Activated CD4-positive, alpha-beta memory T cell treated with anti-CD3 and anti-CD28 coated beads for 36 hours (primary cell): Measurements from ENCODE around the gene MAGEB3. TPM values are rescaled to one million over a fixed set of nuclear protein-coding genes. Genes with fewer than 3 reads are reported as not detected.
"Not testable (repeated sequence)": the region's sequence is repeated elsewhere in the genome, so short reads cannot be mapped to it uniquely, and the experiment has no call there.

Source experiments
- CTCF ChIA-PET: fragments of 350-600 bp; sonication (Branson Sonifier 250); formaldehyde crosslinking; loops from one replicate; lab custom pipeline; 2021; ENCODE audit warnings: antibody characterized with exemption, inconsistent platforms; lab: Charles Lee
- POLR2A ChIA-PET: fragments of 350-600 bp; sonication (Branson Sonifier 250); formaldehyde crosslinking; loops from one replicate; lab custom pipeline; 2021; ENCODE audit warnings: antibody characterized with exemption; lab: Charles Lee
- DNase-seq: peaks from one replicate; pipeline ENCODE4 v3.0.0-alpha.2; 2020
- H3K27ac Mint-ChIP-seq: one replicate; pipeline ENCODE4 v1.8.0; 2021; ENCODE audit warnings: mixed read lengths
- H3K27me3 Mint-ChIP-seq: one replicate; pipeline ENCODE4 v1.8.0; 2021; ENCODE audit warnings: mixed read lengths
- H3K36me3 Mint-ChIP-seq: one replicate; pipeline ENCODE4 v1.8.0; 2021; ENCODE audit warnings: mixed read lengths
- H3K4me1 Mint-ChIP-seq: one replicate; pipeline ENCODE4 v1.8.0; 2021; ENCODE audit warnings: low read depth, mixed read lengths
- H3K4me3 Mint-ChIP-seq: one replicate; pipeline ENCODE4 v1.8.0; 2021; ENCODE audit warnings: mild to moderate bottlenecking, mixed read lengths
- H3K9me3 Mint-ChIP-seq: one replicate; pipeline ENCODE4 v1.8.0; 2021; ENCODE audit warnings: mixed read lengths
- intact Hi-C: fragments of 100-400 bp; cut with micrococcal nuclease; formaldehyde crosslinking; loops from one replicate; pipeline ENCODE4 v1.15.1; 2023
- total RNA-seq, 2 experiments: library from RNA; stranded (reverse); gene quantifications; one replicate each; pipeline ENCODE4 v1.2.3, GENCODE V29; 2021

MAGEB3 gene
- not detected for total RNA-seq

GRCh38 chrX:30230395-30230794, at the start of gene MAGEB3:
Gene MAGEB3, plus strand, starts transcription at chrX:30230657. Its CDS starts 5,268 bp downstream, at chrX:30235925.
- no peaks in the 10 kb centered on the region for H3K36me3 Mint-ChIP-seq
- no peak for DNase-seq
- ChIA-PET CTCF (no interaction called here), POLR2A (no interaction called here)
- no peaks in the 10 kb centered on the region for H3K27me3 Mint-ChIP-seq
- H3K27ac Mint-ChIP-seq, result no peak within 1 kb of the TSS
- intact Hi-C loops, result no loop called here
- H3K4me1 Mint-ChIP-seq, result no peaks in the 10 kb centered on the region
- no peaks in the 10 kb centered on the region for H3K9me3 Mint-ChIP-seq
- H3K4me3 Mint-ChIP-seq, result no peak within 1 kb of the TSS

GRCh38 chrX:30181353-30181752, 49.1 kb upstream of the MAGEB3 start:
- H3K4me3 Mint-ChIP-seq, result no peak overlapping the region
- H3K36me3 Mint-ChIP-seq, result no peaks in the 10 kb centered on the region
- H3K4me1 Mint-ChIP-seq, result no peaks in the 10 kb centered on the region
- peaks cover 2% of the 10 kb centered on the region for H3K27me3 Mint-ChIP-seq
- no peak for DNase-seq
- H3K9me3 Mint-ChIP-seq, result no peaks in the 10 kb centered on the region
- ChIA-PET CTCF (no interaction called here), POLR2A (no interaction called here)
- no peak overlapping the region for H3K27ac Mint-ChIP-seq
- intact Hi-C loops, result no loop called here

GRCh38 chrX:30183554-30183953, 46.9 kb upstream of the MAGEB3 start:
- no peak overlapping the region for H3K27ac Mint-ChIP-seq
- H3K4me1 Mint-ChIP-seq, result no peaks in the 10 kb centered on the region
- intact Hi-C loops, result no loop called here
- H3K4me3 Mint-ChIP-seq, result no peak overlapping the region
- H3K36me3 Mint-ChIP-seq, result no peaks in the 10 kb centered on the region
- peaks cover 2% of the 10 kb centered on the region for H3K27me3 Mint-ChIP-seq
- POLR2A ChIA-PET, result no interaction called here
- no peak for DNase-seq
- CTCF ChIA-PET, result no interaction called here
- H3K9me3 Mint-ChIP-seq, result no peaks in the 10 kb centered on the region

GRCh38 chrX:30190426-30190825, 40.0 kb upstream of the MAGEB3 start:
- H3K4me1 Mint-ChIP-seq, result no peaks in the 10 kb centered on the region
- no peaks in the 10 kb centered on the region for H3K36me3 Mint-ChIP-seq
- H3K27ac Mint-ChIP-seq, result no peak overlapping the region
- intact Hi-C loops, result no loop called here
- no peaks in the 10 kb centered on the region for H3K9me3 Mint-ChIP-seq
- no peaks in the 10 kb centered on the region for H3K27me3 Mint-ChIP-seq
- no peak overlapping the region for H3K4me3 Mint-ChIP-seq
- ChIA-PET CTCF (no interaction called here), POLR2A (no interaction called here)
- DNase-seq, result no peak

GRCh38 chrX:30193910-30194309, 36.5 kb upstream of the MAGEB3 start:
- H3K9me3 Mint-ChIP-seq, POLR2A ChIA-PET, H3K27me3 Mint-ChIP-seq, H3K4me1 Mint-ChIP-seq, H3K27ac Mint-ChIP-seq, H3K36me3 Mint-ChIP-seq, H3K4me3 Mint-ChIP-seq, CTCF ChIA-PET, intact Hi-C loops, DNase-seq: not testable (repeated sequence)

GRCh38 chrX:30196322-30196721, 34.1 kb upstream of the MAGEB3 start:
- no peak for DNase-seq
- no peaks in the 10 kb centered on the region for H3K27me3 Mint-ChIP-seq
- POLR2A ChIA-PET, result no interaction called here
- H3K4me3 Mint-ChIP-seq, result no peak overlapping the region
- H3K4me1 Mint-ChIP-seq, result no peaks in the 10 kb centered on the region
- no peak overlapping the region for H3K27ac Mint-ChIP-seq
- no peaks in the 10 kb centered on the region for H3K9me3 Mint-ChIP-seq
- CTCF ChIA-PET, result no interaction called here
- no peaks in the 10 kb centered on the region for H3K36me3 Mint-ChIP-seq
- intact Hi-C loops, result no loop called here

GRCh38 chrX:30212172-30212571, 18.3 kb upstream of the MAGEB3 start:
- no peak overlapping the region for H3K27ac Mint-ChIP-seq
- CTCF ChIA-PET, result no interaction called here
- H3K27me3 Mint-ChIP-seq, result no peaks in the 10 kb centered on the region
- no peak for DNase-seq
- no peaks in the 10 kb centered on the region for H3K9me3 Mint-ChIP-seq
- H3K36me3 Mint-ChIP-seq, result no peaks in the 10 kb centered on the region
- no peaks in the 10 kb centered on the region for H3K4me1 Mint-ChIP-seq
- intact Hi-C loops, result no loop called here
- H3K4me3 Mint-ChIP-seq, result no peak overlapping the region
- POLR2A ChIA-PET, result no interaction called here

- H3K36me3 Mint-ChIP-seq, result no peaks in the 10 kb centered on the region
- ChIA-PET POLR2A (no interaction called here), CTCF (no interaction called here)
- no peaks in the 10 kb centered on the region for H3K4me1 Mint-ChIP-seq
- H3K4me3 Mint-ChIP-seq, result no peak within 1 kb of the TSS
- DNase-seq, result no peak
- intact Hi-C loops, result no loop called here
- no peak within 1 kb of the TSS for H3K27ac Mint-ChIP-seq
- no peaks in the 10 kb centered on the region for H3K27me3 Mint-ChIP-seq
- H3K9me3 Mint-ChIP-seq, result no peaks in the 10 kb centered on the region
Measured at GRCh38 chrX:30215357-30215843, 15.1 kb upstream of the MAGEB3 start, which contains the start of gene MAGEB2. Gene MAGEB2, plus strand, starts transcription at chrX:30215563. Its CDS starts 3,018 bp downstream, at chrX:30218581.

GRCh38 chrX:30217465-30217864, 13.0 kb upstream of the MAGEB3 start:
- Mint-ChIP-seq H3K4me3 (no peak overlapping the region), H3K36me3 (no peaks in the 10 kb centered on the region), H3K4me1 (no peaks in the 10 kb centered on the region), H3K9me3 (no peaks in the 10 kb centered on the region), H3K27ac (no peak overlapping the region), H3K27me3 (no peaks in the 10 kb centered on the region)
- ChIA-PET CTCF (no interaction called here), POLR2A (no interaction called here)
- no peak for DNase-seq
- intact Hi-C loops, result no loop called here

GRCh38 chrX:30219372-30219771, 11.1 kb upstream of the MAGEB3 start:
- no peak overlapping the region for H3K27ac Mint-ChIP-seq
- H3K4me3 Mint-ChIP-seq, result no peak overlapping the region
- no peak for DNase-seq
- ChIA-PET CTCF (no interaction called here), POLR2A (no interaction called here)
- no peaks in the 10 kb centered on the region for H3K36me3 Mint-ChIP-seq
- H3K4me1 Mint-ChIP-seq, result no peaks in the 10 kb centered on the region
- no peaks in the 10 kb centered on the region for H3K9me3 Mint-ChIP-seq
- intact Hi-C loops, result no loop called here
- no peaks in the 10 kb centered on the region for H3K27me3 Mint-ChIP-seq

GRCh38 chrX:30220661-30221060, 9.8 kb upstream of the MAGEB3 start:
- no peaks in the 10 kb centered on the region for H3K9me3 Mint-ChIP-seq
- H3K4me3 Mint-ChIP-seq, result no peak overlapping the region
- H3K4me1 Mint-ChIP-seq, result no peaks in the 10 kb centered on the region
- H3K27ac Mint-ChIP-seq, result no peak overlapping the region
- POLR2A ChIA-PET, result no interaction called here
- no peaks in the 10 kb centered on the region for H3K27me3 Mint-ChIP-seq
- no peaks in the 10 kb centered on the region for H3K36me3 Mint-ChIP-seq
- CTCF ChIA-PET, result no interaction called here
- intact Hi-C loops, result no loop called here
- no peak for DNase-seq

GRCh38 chrX:30224536-30224935, 5.9 kb upstream of the MAGEB3 start:
- no peaks in the 10 kb centered on the region for H3K4me1 Mint-ChIP-seq
- ChIA-PET CTCF (no interaction called here), POLR2A (no interaction called here)
- H3K27ac Mint-ChIP-seq, result no peak overlapping the region
- H3K4me3 Mint-ChIP-seq, result no peak overlapping the region
- no peaks in the 10 kb centered on the region for H3K36me3 Mint-ChIP-seq
- intact Hi-C loops, result no loop called here
- no peaks in the 10 kb centered on the region for H3K9me3 Mint-ChIP-seq
- H3K27me3 Mint-ChIP-seq, result no peaks in the 10 kb centered on the region
- no peak for DNase-seq

GRCh38 chrX:30228526-30228925, 1.9 kb upstream of the MAGEB3 start:
- intact Hi-C loops, result no loop called here
- no peak for DNase-seq
- H3K9me3 Mint-ChIP-seq, result no peaks in the 10 kb centered on the region
- H3K4me1 Mint-ChIP-seq, result no peaks in the 10 kb centered on the region
- H3K27me3 Mint-ChIP-seq, result no peaks in the 10 kb centered on the region
- CTCF ChIA-PET, result no interaction called here
- H3K4me3 Mint-ChIP-seq, result no peak overlapping the region
- no peak overlapping the region for H3K27ac Mint-ChIP-seq
- no peaks in the 10 kb centered on the region for H3K36me3 Mint-ChIP-seq
- POLR2A ChIA-PET, result no interaction called here
